GM19463 (cell line): ENCODE data around the gene FOXG1.
A peak's percentile ranks its signal among the peaks of the same experiment; 100 is the strongest.

Experiments
- ATAC-seq: cut with Tn5 transposase; IDR thresholded peaks from one replicate; pipeline ENCODE4 v1.9.1; 2021; ENCODE audit warnings: mild to moderate bottlenecking, moderate library complexity; ENCODE audit not compliant: unreplicated experiment

Gene FOXG1

GRCh38 chr14:28774764-28775735 lies 8.5 kb downstream of the FOXG1 start:
- no peak for ATAC-seq

GRCh38 chr14:28776482-28777266 lies 10.1 kb downstream of the FOXG1 start:
- no peak for ATAC-seq

GRCh38 chr14:28777471-28778137 lies 11.0 kb downstream of the FOXG1 start:
- ATAC-seq = no peak

- ATAC-seq = no peak
Measured at GRCh38 chr14:28778138-28779117, 11.8 kb downstream of the FOXG1 start.

- ATAC-seq = no peak
Measured at GRCh38 chr14:28779456-28779855, 12.9 kb downstream of the FOXG1 start.

GRCh38 chr14:28780843-28781820 lies 14.5 kb downstream of the FOXG1 start:
- ATAC-seq = no peak

GRCh38 chr14:28782301-28782700 lies 15.7 kb downstream of the FOXG1 start:
- no peak for ATAC-seq

GRCh38 chr14:28783664-28784063 lies 17.1 kb downstream of the FOXG1 start:
- no peak for ATAC-seq

GRCh38 chr14:28784096-28785048 lies 17.8 kb downstream of the FOXG1 start:
- ATAC-seq = no peak

- peak; percentile 71 for ATAC-seq
Measured at GRCh38 chr14:28785096-28785952, 18.7 kb downstream of the FOXG1 start.

- ATAC-seq = no peak
Measured at GRCh38 chr14:28807518-28807917, 40.9 kb downstream of the FOXG1 start.

- ATAC-seq = no peak
Measured at GRCh38 chr14:28813810-28814209, 47.2 kb downstream of the FOXG1 start.
